ENCODE results near the gene MVB12B.

DNA sequence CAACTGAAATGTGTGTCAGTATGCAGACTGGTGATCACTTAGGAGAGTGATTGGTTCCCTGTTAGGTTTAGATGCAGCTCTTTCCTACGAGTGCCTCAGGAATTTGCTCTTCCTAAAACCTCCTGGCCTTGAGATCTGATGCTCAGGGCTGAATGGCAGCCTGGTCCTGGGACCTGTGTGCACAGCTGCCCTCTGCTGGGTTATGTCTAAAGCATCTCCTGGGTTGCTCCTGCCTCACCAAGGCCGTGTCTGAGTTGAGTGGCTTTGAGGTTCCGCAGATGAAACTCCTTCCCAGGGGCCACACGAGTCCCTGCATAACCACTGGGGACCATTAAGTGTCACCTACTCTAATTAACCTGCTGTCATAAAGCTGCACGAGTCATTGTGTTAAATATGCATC is 59.5 kb downstream of the MVB12B start:
- TF ChIP-seq, protein P1, sequence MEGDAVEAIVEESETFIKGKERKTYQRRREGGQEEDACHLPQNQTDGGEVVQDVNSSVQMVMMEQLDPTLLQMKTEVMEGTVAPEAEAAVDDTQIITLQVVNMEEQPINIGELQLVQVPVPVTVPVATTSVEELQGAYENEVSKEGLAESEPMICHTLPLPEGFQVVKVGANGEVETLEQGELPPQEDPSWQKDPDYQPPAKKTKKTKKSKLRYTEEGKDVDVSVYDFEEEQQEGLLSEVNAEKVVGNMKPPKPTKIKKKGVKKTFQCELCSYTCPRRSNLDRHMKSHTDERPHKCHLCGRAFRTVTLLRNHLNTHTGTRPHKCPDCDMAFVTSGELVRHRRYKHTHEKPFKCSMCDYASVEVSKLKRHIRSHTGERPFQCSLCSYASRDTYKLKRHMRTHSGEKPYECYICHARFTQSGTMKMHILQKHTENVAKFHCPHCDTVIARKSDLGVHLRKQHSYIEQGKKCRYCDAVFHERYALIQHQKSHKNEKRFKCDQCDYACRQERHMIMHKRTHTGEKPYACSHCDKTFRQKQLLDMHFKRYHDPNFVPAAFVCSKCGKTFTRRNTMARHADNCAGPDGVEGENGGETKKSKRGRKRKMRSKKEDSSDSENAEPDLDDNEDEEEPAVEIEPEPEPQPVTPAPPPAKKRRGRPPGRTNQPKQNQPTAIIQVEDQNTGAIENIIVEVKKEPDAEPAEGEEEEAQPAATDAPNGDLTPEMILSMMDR (IDR thresholded peaks at IDR 0.05): no peak
- no peak for TF ChIP-seq POLR2A (IDR thresholded peaks at IDR 0.05)
